ENCODE results near the gene MCM7.
A peak's percentile ranks its signal among the peaks of the same experiment; 100 is the strongest.

DNA sequence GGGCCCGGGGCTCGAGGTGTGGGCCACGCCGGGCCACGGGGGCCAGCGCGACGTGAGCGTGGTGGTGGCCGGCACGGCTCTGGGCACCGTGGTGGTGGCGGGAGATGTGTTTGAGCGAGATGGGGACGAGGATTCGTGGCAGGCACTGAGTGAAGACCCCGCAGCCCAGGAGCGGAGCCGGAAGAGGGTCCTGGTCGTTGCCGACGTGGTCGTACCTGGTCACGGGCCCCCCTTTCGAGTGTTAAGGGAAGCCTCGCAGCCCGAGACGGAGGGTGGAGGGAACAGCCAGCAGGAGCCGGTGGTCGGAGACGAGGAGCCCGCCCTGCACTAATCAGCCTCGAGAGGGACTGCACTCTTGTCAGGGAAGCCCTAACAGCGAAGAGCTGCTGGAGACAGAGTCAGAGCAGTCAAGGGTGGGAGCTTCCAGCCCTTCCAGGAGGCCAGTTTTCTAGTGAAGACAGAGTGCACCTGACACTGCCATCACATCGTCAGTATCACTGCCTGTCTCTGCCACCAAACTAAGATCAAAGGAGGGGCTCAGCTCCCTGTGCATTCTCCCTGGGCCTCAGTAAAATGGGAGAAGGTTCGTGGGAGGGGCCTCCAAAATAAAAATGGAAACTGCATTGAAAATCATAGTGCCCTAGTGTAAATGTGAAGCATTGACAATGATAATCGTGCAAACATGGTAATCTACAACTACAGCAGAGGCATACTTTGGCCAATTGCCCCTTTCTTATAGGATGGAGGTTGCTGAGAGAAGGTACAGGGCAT lies 26.9 kb upstream of the MCM7 start:
- TF ChIP-seq, protein P1, sequence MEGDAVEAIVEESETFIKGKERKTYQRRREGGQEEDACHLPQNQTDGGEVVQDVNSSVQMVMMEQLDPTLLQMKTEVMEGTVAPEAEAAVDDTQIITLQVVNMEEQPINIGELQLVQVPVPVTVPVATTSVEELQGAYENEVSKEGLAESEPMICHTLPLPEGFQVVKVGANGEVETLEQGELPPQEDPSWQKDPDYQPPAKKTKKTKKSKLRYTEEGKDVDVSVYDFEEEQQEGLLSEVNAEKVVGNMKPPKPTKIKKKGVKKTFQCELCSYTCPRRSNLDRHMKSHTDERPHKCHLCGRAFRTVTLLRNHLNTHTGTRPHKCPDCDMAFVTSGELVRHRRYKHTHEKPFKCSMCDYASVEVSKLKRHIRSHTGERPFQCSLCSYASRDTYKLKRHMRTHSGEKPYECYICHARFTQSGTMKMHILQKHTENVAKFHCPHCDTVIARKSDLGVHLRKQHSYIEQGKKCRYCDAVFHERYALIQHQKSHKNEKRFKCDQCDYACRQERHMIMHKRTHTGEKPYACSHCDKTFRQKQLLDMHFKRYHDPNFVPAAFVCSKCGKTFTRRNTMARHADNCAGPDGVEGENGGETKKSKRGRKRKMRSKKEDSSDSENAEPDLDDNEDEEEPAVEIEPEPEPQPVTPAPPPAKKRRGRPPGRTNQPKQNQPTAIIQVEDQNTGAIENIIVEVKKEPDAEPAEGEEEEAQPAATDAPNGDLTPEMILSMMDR (IDR thresholded peaks at IDR 0.05): peak in 1 of 5 experiments; percentile 10
- TF ChIP-seq EP300 (IDR thresholded peaks at IDR 0.05): no peak

All from tibial nerve (tissue), 4 donors.